A549 (cell line): ENCODE measurements around the gene ZBED3. TPM values are rescaled to one million over a fixed set of nuclear protein-coding genes. Genes with fewer than 3 reads are reported as not detected.

Source experiments
- ATAC-seq, 2 experiments: fragments of 200-7000 bp in 1 of 2; fragments of >200 bp in 1 of 2; cut with Nextera tagmentation in 1 of 2; cut with Tn5 transposase in 1 of 2; 3 replicates each; pipeline versions ENCODE4 v1.8.0 to v1.9.1; 2018 to 2020; ENCODE audit warnings: mild to moderate bottlenecking in 1 of 2, moderate library complexity in 1 of 2
- CTCF ChIA-PET: fragments of 300-600 bp; sonication (Branson Sonifier 250); formaldehyde crosslinking; extraction: SDS; loops from one replicate; lab custom pipeline; 2021; ENCODE audit warnings: antibody characterized with exemption, inconsistent platforms; lab: Yijun Ruan, JAX
- POLR2A ChIA-PET: fragments of 350-600 bp; formaldehyde crosslinking; extraction: SDS; loops from one replicate; lab custom pipeline; 2021; ENCODE audit warnings: antibody characterized with exemption, inconsistent platforms; lab: Yijun Ruan, JAX
- DNase-seq, 2 experiments: peaks; one replicate each; pipeline versions ENCODE4 v3.0.0 to v3.0.0-alpha.2; 2011 to 2016; ENCODE audit warnings: low read depth in 1 of 2, low spot score in 1 of 2
- FAIRE-seq: peaks from 2 replicates; lab custom pipeline; 2011; peaks lifted over from hg19 to GRCh38; lab: Jason Lieb, UNC
- H3K27ac ChIP-seq, 2 experiments: fragments of >200 bp; sonication (Bioruptor Twin); formaldehyde crosslinking; 3 replicates each; pipeline ENCODE4 v1.5.1; 2016 to 2017
- H3K4me1 ChIP-seq: fragments of >200 bp; sonication (Bioruptor Twin); formaldehyde crosslinking; 3 replicates; pipeline ENCODE4 v1.6.1; 2016
- H3K4me2 ChIP-seq: fragments of >200 bp; sonication (Bioruptor Twin); formaldehyde crosslinking; 3 replicates; pipeline ENCODE4 v1.6.1; 2016
- H3K4me3 ChIP-seq: fragments of >200 bp; sonication (Bioruptor Twin); formaldehyde crosslinking; 3 replicates; pipeline ENCODE4 v1.5.1; 2016
- H3K9me3 ChIP-seq: fragments of >200 bp; sonication (Bioruptor Twin); formaldehyde crosslinking; 3 replicates; pipeline ENCODE4 v1.6.1; 2016
- BHLHE40 ChIP-seq: IDR thresholded peaks from 2 replicates; pipeline ENCODE4 v1.6.1; 2012; ENCODE audit warnings: low read depth, low read length, inconsistent platforms
- CBX2 ChIP-seq: fragments of 200-600 bp; sonication (generic); IDR thresholded peaks from 2 replicates; pipeline ENCODE4 v1.6.1; 2016; ENCODE audit warnings: low read depth, mild to moderate bottlenecking, borderline replicate concordance
- CBX8 ChIP-seq: fragments of 200-600 bp; sonication (generic); IDR thresholded peaks from 2 replicates; pipeline ENCODE4 v1.6.1; 2016
- CEBPB ChIP-seq, 2 experiments: fragments of >200 bp in 1 of 2; sonication (Bioruptor Twin) in 1 of 2; formaldehyde crosslinking in 1 of 2; IDR thresholded peaks; 2 replicates each; pipeline ENCODE4 v1.6.1; 2012 to 2016
- CHD2 ChIP-seq: fragments of 150-350 bp; IDR thresholded peaks from 2 replicates; pipeline ENCODE4 v1.6.1; 2014; ENCODE audit warnings: low read length; ENCODE audit not compliant: partially characterized antibody
- CTCF ChIP-seq: fragments of >200 bp; sonication (Bioruptor Twin); formaldehyde crosslinking; IDR thresholded peaks from 3 replicates; pipeline ENCODE4 v1.5.1; 2016
- E2F6 ChIP-seq: IDR thresholded peaks from 2 replicates; pipeline ENCODE4 v1.6.1; 2012; ENCODE audit warnings: low read depth, borderline replicate concordance
- EP300 ChIP-seq, 2 experiments: fragments of >200 bp; sonication (Bioruptor Twin); formaldehyde crosslinking; IDR thresholded peaks; 2 replicates in 1 of 2; 3 replicates in 1 of 2; pipeline ENCODE4 v1.6.1; 2016 to 2017
- ESRRA ChIP-seq: fragments of 150-350 bp; IDR thresholded peaks from 2 replicates; pipeline ENCODE4 v1.6.1; 2014; ENCODE audit warnings: mild to moderate bottlenecking, low read length, borderline replicate concordance
- FOXS1 ChIP-seq: fragments of 250-450 bp; sonication (Bioruptor Pico); IDR thresholded peaks from 2 replicates; pipeline ENCODE4 v1.5.0; 2020; ENCODE audit warnings: mild to moderate bottlenecking, moderate library complexity
- GATA3 ChIP-seq: IDR thresholded peaks from 2 replicates; pipeline ENCODE4 v1.6.1; 2012; ENCODE audit warnings: borderline replicate concordance
- HEYL ChIP-seq: fragments of 250-450 bp; sonication (Bioruptor Pico); IDR thresholded peaks from 2 replicates; pipeline ENCODE4 v1.8.0; 2021; ENCODE audit warnings: mild to moderate bottlenecking, moderate library complexity
- HMGXB4 ChIP-seq: fragments of 250-450 bp; sonication (Bioruptor Pico); IDR thresholded peaks from 2 replicates; pipeline ENCODE4 v1.5.0; 2021; ENCODE audit warnings: mild to moderate bottlenecking, moderate library complexity, borderline replicate concordance
- JUN ChIP-seq, 2 experiments: fragments of >200 bp; sonication (Bioruptor Twin); formaldehyde crosslinking; IDR thresholded peaks; 2 replicates in 1 of 2; 3 replicates in 1 of 2; pipeline ENCODE4 v1.6.1; 2016 to 2017
- KDM1A ChIP-seq: fragments of 200-600 bp; sonication (generic); IDR thresholded peaks from 2 replicates; pipeline ENCODE4 v1.6.1; 2016; ENCODE audit warnings: low read depth, mild to moderate bottlenecking
- MAZ ChIP-seq: fragments of 150-350 bp; IDR thresholded peaks from 2 replicates; pipeline ENCODE4 v1.6.1; 2014; ENCODE audit warnings: antibody characterized with exemption, low read depth, low read length, borderline replicate concordance
- PHF8 ChIP-seq: fragments of 200-600 bp; sonication (generic); IDR thresholded peaks from 2 replicates; pipeline ENCODE4 v1.6.1; 2016; ENCODE audit warnings: low read depth, mild to moderate bottlenecking, antibody characterized with exemption, moderate library complexity, borderline replicate concordance
- POLR2A ChIP-seq: IDR thresholded peaks from 2 replicates; pipeline ENCODE4 v1.6.1; 2012; ENCODE audit warnings: mild to moderate bottlenecking, low read length
- POLR2AphosphoS2 ChIP-seq: conservative IDR thresholded peaks from 2 replicates; pipeline ENCODE4 v1.6.1; 2012; ENCODE audit warnings: low read length, improper control_type of control experiment, inconsistent platforms
- RARB ChIP-seq: fragments of 250-450 bp; sonication (Bioruptor Pico); IDR thresholded peaks from 2 replicates; pipeline ENCODE4 v1.8.0; 2021; ENCODE audit warnings: mild to moderate bottlenecking, moderate library complexity
- RCOR1 ChIP-seq: fragments of 150-350 bp; IDR thresholded peaks from 2 replicates; pipeline ENCODE4 v1.6.1; 2014; ENCODE audit warnings: antibody characterized with exemption, low read length, low read depth
- RNF2 ChIP-seq: fragments of 200-600 bp; sonication (generic); IDR thresholded peaks from 2 replicates; pipeline ENCODE4 v1.6.1; 2016; ENCODE audit warnings: low read depth, mild to moderate bottlenecking, antibody characterized with exemption, moderate library complexity, borderline replicate concordance
- SREBF2 ChIP-seq: fragments of 450-650 bp; IDR thresholded peaks from 2 replicates; pipeline ENCODE4 v1.6.1; 2014; ENCODE audit warnings: mild to moderate bottlenecking, moderate library complexity
- TP53 ChIP-seq: fragments of 250-450 bp; sonication (Bioruptor Pico); IDR thresholded peaks from 2 replicates; pipeline ENCODE4 v1.5.0; 2021; ENCODE audit warnings: mild to moderate bottlenecking, moderate library complexity
- ZC3H11A ChIP-seq: fragments of 450-650 bp; IDR thresholded peaks from 2 replicates; pipeline ENCODE4 v1.6.1; 2014; ENCODE audit warnings: antibody characterized with exemption, mild to moderate bottlenecking
- WGBS: methylation state at CpG from one replicate; pipeline ENCODE4 v1.1.6; 2017; ENCODE audit errors: missing lambda C conversion rate; 5-methylcytosine and 5-hydroxymethylcytosine counted together
- polyA plus RNA-seq, 4 experiments: library from polyadenylated mRNA; depleted of rRNA in 3 of 4; stranded (reverse); fragments of >200 nt; fragmentation: RNase III in 1 of 4; extraction: RNeasy Plus Mini Kit Qiagen cat#74134 plus additional on column Dnase treatment in 1 of 4; gene quantifications; 2 replicates in 3 of 4; 3 replicates in 1 of 4; pipeline ENCODE4 v1.2.3, GENCODE V29; 2011 to 2017
- TF ChIP-seq, protein P1 (sequence below): fragments of 250-450 bp; sonication (Bioruptor Pico); IDR thresholded peaks from 2 replicates; pipeline ENCODE4 v1.5.0; 2020; ENCODE audit warnings: low read depth, mild to moderate bottlenecking, moderate library complexity

The ZBED3 gene
- polyA plus RNA-seq, 2 of the 4 experiments (the other 2 are of a cell fraction) = 4.1 to 10.5 TPM

- TF ChIP-seq GATA3 (0 out of 2 replicates have a peak, but pooled peaks have one; percentile 47), POLR2AphosphoS2 (no peak), CEBPB (IDR thresholded peaks at IDR 0.05) (no peak), PHF8 (peak; percentile 59; the same call in 1 of the 2 replicates), HMGXB4 (no peak), POLR2A (peak; percentile 90), EP300 (IDR thresholded peaks at IDR 0.05) (no peak), RNF2 (no peak), FOXS1 (CRISPR knock-in tag) (no peak), SREBF2 (no peak), CHD2 (no peak), RCOR1 (no peak), BHLHE40 (0 out of 2 replicates have a peak, but pooled peaks have one; percentile 15), JUN (IDR thresholded peaks at IDR 0.05) (peak; percentile 63 to 89; a peak in 4 of 5 replicates), MAZ (no peak), ZC3H11A (no peak), CBX2 (no peak), HEYL (CRISPR knock-in tag) (no peak), CBX8 (no peak), ESRRA (no peak), CTCF (no peak)
- TF ChIP-seq, protein P1, sequence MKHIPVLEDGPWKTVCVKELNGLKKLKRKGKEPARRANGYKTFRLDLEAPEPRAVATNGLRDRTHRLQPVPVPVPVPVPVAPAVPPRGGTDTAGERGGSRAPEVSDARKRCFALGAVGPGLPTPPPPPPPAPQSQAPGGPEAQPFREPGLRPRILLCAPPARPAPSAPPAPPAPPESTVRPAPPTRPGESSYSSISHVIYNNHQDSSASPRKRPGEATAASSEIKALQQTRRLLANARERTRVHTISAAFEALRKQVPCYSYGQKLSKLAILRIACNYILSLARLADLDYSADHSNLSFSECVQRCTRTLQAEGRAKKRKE = no peak
These were observed 56.7 kb downstream of the ZBED3 start, which contains the start of gene AGGF1 (continued) for GRCh38 chr5:77030097-77031071.

DNA sequence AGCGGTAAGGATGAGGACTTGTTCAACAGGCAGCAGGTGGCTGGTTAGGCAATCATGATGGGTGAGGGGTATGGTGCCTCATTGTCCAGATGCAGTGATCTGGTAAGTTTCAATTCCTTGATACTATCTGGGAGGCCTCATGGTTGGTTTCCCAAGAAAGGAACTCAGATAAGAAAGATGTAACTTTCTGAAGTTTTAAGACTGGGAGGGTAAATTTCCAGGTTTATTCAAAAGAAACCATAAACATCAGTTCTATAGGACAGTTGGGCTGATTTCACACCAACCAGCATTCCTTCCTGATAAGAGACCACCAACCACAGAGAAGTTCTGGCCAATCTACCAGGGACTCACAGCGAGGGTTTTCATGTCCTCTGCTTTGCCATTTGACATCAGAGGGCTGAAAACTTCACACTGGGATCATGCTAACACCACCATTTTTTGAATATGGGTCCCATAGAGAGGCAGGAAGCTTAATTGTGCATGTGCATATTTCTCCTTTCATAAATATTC lies 57.7 kb downstream of the ZBED3 start:
- ATAC-seq = no peak
- TF ChIP-seq TP53 (CRISPR knock-in tag) (no peak), KDM1A (no peak), E2F6 (no peak), RARB (no peak), FOXS1 (CRISPR knock-in tag) (no peak), CTCF (no peak)
- H3K4me2 ChIP-seq = peak overlapping the region; percentile 81
- POLR2A ChIA-PET = interaction anchor here (0.5 to 1.6 kb wide), 8 partner anchors 13 to 414 kb away, joined by 3 to 7 read pairs (median 3); partner anchors contain the start of gene F2RL1
- CTCF ChIA-PET = interaction anchor here (0.8 to 2.1 kb wide), 5 partner anchors 13 to 463 kb away, joined by 3 to 7 read pairs (median 3); partner anchors contain the start of gene WDR41
- H3K4me1 ChIP-seq = peaks cover 11% of the 10 kb centered on the region
- peaks cover 12% of the 10 kb centered on the region for H3K9me3 ChIP-seq
- no peak for FAIRE-seq
- peak in 1 of 2 experiments; percentile 8 for DNase-seq
- 91% methylated on average over 2 of the region's 2 CpGs for WGBS
- peak overlapping the region; percentile 82; the same call in 1 of the 3 replicates for H3K4me3 ChIP-seq
- peak overlapping the region; percentile 78 to 95; a peak in 5 of 6 replicates for H3K27ac ChIP-seq
